Stomach smooth muscle (tissue), 2 donors: ENCODE measurements around the gene ATP11C.
"Not testable (repeated sequence)": the region's sequence is repeated elsewhere in the genome, so short reads cannot be mapped to it uniquely, and the experiment has no call there.

Source experiments
- H3K27ac ChIP-seq: one replicate; pipeline ENCODE4 v1.7.0; 2013; ENCODE audit warnings: mild to moderate bottlenecking, low read length, inconsistent platforms
- H3K27me3 ChIP-seq, 2 donors: one replicate each; pipeline ENCODE4 v1.7.0; 2013; ENCODE audit warnings: low read length in 2 of 2; ENCODE audit not compliant: insufficient read depth in 2 of 2, control insufficient read depth in 1 of 2
- H3K36me3 ChIP-seq, 2 donors: one replicate each; pipeline ENCODE4 v1.7.0; 2013; ENCODE audit warnings: low read length in 2 of 2; ENCODE audit not compliant: control insufficient read depth in 2 of 2, insufficient read depth in 2 of 2
- H3K4me1 ChIP-seq: one replicate; pipeline ENCODE4 v1.7.0; 2013; ENCODE audit warnings: low read length; ENCODE audit not compliant: control insufficient read depth, insufficient read depth
- H3K4me3 ChIP-seq, 2 donors: one replicate each; pipeline ENCODE4 v1.7.0; 2013; ENCODE audit warnings: low read length in 2 of 2
- H3K9ac ChIP-seq, 2 donors: one replicate each; pipeline ENCODE4 v1.7.0; 2013; ENCODE audit warnings: low read length in 2 of 2, mild to moderate bottlenecking in 1 of 2
- H3K9me3 ChIP-seq, 2 donors: one replicate each; pipeline ENCODE4 v1.7.0; 2013; ENCODE audit warnings: low read length in 2 of 2; ENCODE audit not compliant: control insufficient read depth in 2 of 2
- donor health status: healthy.
- donor health status: Pancreatic carcinoma.

The ATP11C gene

GRCh38 chrX:139864640-139865039, 68.2 kb downstream of the ATP11C start:
- no peaks in the 10 kb centered on the region for H3K27me3 ChIP-seq
- no peaks in the 10 kb centered on the region for H3K36me3 ChIP-seq
- no peak overlapping the region for H3K4me3 ChIP-seq
- H3K9ac ChIP-seq = no peak overlapping the region
- no peak overlapping the region for H3K27ac ChIP-seq
- no peaks in the 10 kb centered on the region for H3K9me3 ChIP-seq
- H3K4me1 ChIP-seq = no peaks in the 10 kb centered on the region

- Histone ChIP-seq H3K9ac (no peak overlapping the region), H3K36me3 (no peaks in the 10 kb centered on the region), H3K27ac (no peak overlapping the region), H3K4me3 (no peak overlapping the region), H3K9me3 (no peaks in the 10 kb centered on the region), H3K4me1 (no peaks in the 10 kb centered on the region), H3K27me3 (peaks cover 0 to 2% of the 10 kb centered on the region in 2 donors)
These were observed 70.6 kb downstream of the ATP11C start for GRCh38 chrX:139862208-139862607.

- not testable (repeated sequence) for H3K4me3 ChIP-seq
These were observed 76.0 kb downstream of the ATP11C start for GRCh38 chrX:139856826-139857225.

DNA sequence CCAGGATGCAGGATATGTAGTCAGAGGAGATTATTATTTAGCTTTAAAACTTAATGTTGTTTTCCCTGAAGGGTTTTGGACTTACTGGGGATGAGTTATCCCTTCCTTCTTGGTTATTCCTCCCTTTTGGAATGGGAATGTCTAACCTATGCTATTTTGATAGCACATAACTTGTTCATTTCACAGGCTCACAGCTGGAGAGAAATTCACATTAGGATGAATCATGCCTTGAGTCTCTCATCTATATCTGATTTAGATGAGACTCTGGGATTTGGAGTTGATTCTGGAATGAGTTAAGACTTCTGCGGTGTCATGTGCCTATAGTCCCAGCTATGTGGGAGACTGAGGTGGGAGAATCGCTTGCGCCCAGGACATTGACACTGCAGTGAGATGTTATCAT, 81.1 kb downstream of the ATP11C start:
- Histone ChIP-seq H3K36me3 (no peaks in the 10 kb centered on the region), H3K9ac (no peak overlapping the region), H3K9me3 (no peaks in the 10 kb centered on the region), H3K4me3 (no peak overlapping the region), H3K27me3 (no peaks in the 10 kb centered on the region), H3K27ac (no peak overlapping the region), H3K4me1 (no peaks in the 10 kb centered on the region)

More at GRCh38 chrX:139856826-139857225, 76.0 kb downstream of the ATP11C start:
- not testable (repeated sequence) for H3K27ac ChIP-seq, H3K9me3 ChIP-seq, H3K9ac ChIP-seq, H3K36me3 ChIP-seq, H3K27me3 ChIP-seq, H3K4me1 ChIP-seq

GRCh38 chrX:139850968-139851367, 81.9 kb downstream of the ATP11C start:
- no peaks in the 10 kb centered on the region for H3K9me3 ChIP-seq
- H3K27ac ChIP-seq = no peak overlapping the region
- no peaks in the 10 kb centered on the region for H3K27me3 ChIP-seq
- no peak overlapping the region for H3K9ac ChIP-seq
- H3K36me3 ChIP-seq = no peaks in the 10 kb centered on the region
- H3K4me3 ChIP-seq = no peak overlapping the region
- H3K4me1 ChIP-seq = no peaks in the 10 kb centered on the region

GRCh38 chrX:139844884-139845283, 88.0 kb downstream of the ATP11C start:
- Histone ChIP-seq H3K36me3 (no peaks in the 10 kb centered on the region), H3K4me1 (no peaks in the 10 kb centered on the region), H3K27ac (no peak overlapping the region), H3K9ac (no peak overlapping the region), H3K9me3 (no peaks in the 10 kb centered on the region), H3K27me3 (no peaks in the 10 kb centered on the region), H3K4me3 (no peak overlapping the region)

- H3K27ac ChIP-seq = no peak overlapping the region
- H3K9ac ChIP-seq = no peak overlapping the region
- H3K4me3 ChIP-seq = no peak overlapping the region
- H3K36me3 ChIP-seq = no peaks in the 10 kb centered on the region
- no peaks in the 10 kb centered on the region for H3K9me3 ChIP-seq
- H3K4me1 ChIP-seq = no peaks in the 10 kb centered on the region
- H3K27me3 ChIP-seq = no peaks in the 10 kb centered on the region
These were observed 88.7 kb downstream of the ATP11C start for GRCh38 chrX:139844163-139844562.

GRCh38 chrX:139842326-139843185, 90.3 kb downstream of the ATP11C start:
- H3K36me3 ChIP-seq = no peaks in the 10 kb centered on the region
- H3K9me3 ChIP-seq = no peaks in the 10 kb centered on the region
- no peak overlapping the region for H3K27ac ChIP-seq
- no peaks in the 10 kb centered on the region for H3K4me1 ChIP-seq
- peak overlapping the region in 1 of 2 donors; percentile 19 for H3K4me3 ChIP-seq
- H3K9ac ChIP-seq = no peak overlapping the region
- H3K27me3 ChIP-seq = no peaks in the 10 kb centered on the region

DNA sequence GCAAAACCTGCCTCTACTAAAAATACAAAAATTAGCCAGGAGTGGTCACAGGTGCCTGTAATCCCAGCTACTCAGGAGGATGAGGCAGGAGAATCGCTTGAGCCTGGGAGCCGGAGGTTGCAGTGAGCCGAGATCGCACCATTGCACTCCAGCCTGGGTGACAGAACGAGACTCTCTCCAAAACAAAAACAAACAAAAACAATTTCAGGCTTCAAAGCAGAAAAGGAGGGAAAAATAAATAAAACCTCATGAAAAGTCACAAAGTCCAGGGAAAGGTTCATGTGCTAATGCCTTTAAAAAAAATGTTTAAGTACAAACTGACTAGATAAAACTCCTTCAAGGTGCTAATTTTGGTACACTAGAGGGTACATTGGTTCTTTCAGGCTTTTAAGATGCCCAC, 96.5 kb downstream of the ATP11C start:
- not testable (repeated sequence) for H3K36me3 ChIP-seq, H3K9me3 ChIP-seq, H3K27ac ChIP-seq, H3K4me3 ChIP-seq, H3K4me1 ChIP-seq, H3K27me3 ChIP-seq, H3K9ac ChIP-seq

DNA sequence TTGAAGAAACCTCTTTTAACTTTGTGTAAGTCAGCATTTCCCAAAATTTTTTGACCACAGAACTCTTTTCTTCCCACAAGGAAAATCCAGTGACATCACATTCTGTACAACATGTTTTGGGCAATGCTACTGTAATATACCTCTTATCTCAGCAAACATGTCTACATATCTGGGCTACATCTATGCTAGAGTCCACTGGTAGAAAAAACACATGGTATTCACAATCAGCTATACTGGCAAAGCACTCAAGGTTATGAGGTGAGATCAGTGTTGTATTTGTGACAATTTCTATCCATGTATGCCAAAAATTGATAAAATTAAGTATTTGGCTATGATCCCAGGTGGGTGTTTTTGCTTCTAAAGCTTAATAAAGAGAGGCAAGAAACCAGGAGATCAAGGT, 98.0 kb downstream of the ATP11C start:
- Histone ChIP-seq H3K9ac (no peak overlapping the region), H3K27ac (no peak overlapping the region), H3K36me3 (no peaks in the 10 kb centered on the region), H3K4me1 (no peaks in the 10 kb centered on the region), H3K27me3 (no peaks in the 10 kb centered on the region), H3K4me3 (no peak overlapping the region), H3K9me3 (no peaks in the 10 kb centered on the region)

GRCh38 chrX:139832718-139833309, 100.0 kb downstream of the ATP11C start:
- no peaks in the 10 kb centered on the region for H3K27me3 ChIP-seq
- H3K4me3 ChIP-seq = no peak overlapping the region
- H3K27ac ChIP-seq = no peak overlapping the region
- no peaks in the 10 kb centered on the region for H3K4me1 ChIP-seq
- no peaks in the 10 kb centered on the region for H3K9me3 ChIP-seq
- H3K9ac ChIP-seq = no peak overlapping the region
- H3K36me3 ChIP-seq = no peaks in the 10 kb centered on the region
